ENCODE measurements around the gene TMC4.

DNA sequence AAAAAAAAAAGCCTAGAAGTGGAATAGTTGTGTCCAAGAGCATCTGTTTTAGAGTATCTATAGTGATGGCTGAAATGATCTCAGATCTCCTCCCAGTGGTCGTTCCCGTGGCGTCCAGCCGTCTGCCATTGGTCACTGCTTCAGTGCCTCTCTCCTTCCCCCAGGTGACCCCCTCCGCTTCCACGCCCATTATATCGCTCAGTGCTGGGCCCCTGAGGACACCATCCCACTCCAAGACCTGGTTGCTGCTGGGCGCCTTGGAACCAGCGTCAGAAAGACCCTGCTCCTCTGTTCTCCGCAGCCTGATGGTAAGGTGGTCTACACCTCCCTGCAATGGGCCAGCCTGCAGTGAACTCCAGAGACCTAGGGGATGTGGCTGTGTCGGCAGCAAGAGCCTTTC, 20.1 kb upstream of the TMC4 start:
- TF ChIP-seq CTCF (conservative IDR thresholded peaks at IDR 0.05; ENCODE audit: low read depth, low read length) (no peak), EZH2 (IDR thresholded peaks at IDR 0.05; ENCODE audit: low read length, unreplicated experiment) (no peak), EZH2phosphoT487 (IDR thresholded peaks at IDR 0.05; ENCODE audit: borderline replicate concordance, low read length) (no peak)

Measured in PC-3 (cell line).